K562 (cell line): ENCODE results near the gene SORCS2. TPM values are rescaled to one million over a fixed set of nuclear protein-coding genes. Genes with fewer than 3 reads are reported as not detected.

Experiments
- ATAC-seq: fragments of 200-7000 bp; cut with Tn5 transposase; 3 replicates; pipeline ENCODE4 v1.9.1; 2020; ENCODE audit warnings: moderate library complexity
- BruUV-seq: library from RNA; stranded (reverse); fragments of 400-500 nt; replicated peaks from 2 replicates; lab custom pipeline; 2021; lab: Mats Ljungman, UMichigan
- CTCF ChIA-PET: fragments of 300-600 bp; formaldehyde crosslinking; extraction: SDS; loops from one replicate; lab custom pipeline; 2021; ENCODE audit warnings: low intra/inter-chr PET ratio; lab: Yijun Ruan, JAX
- POLR2A ChIA-PET: fragments of 300-600, 350-650 bp; sonication (Branson Sonifier 250); formaldehyde crosslinking; extraction: SDS; loops from one replicate; lab custom pipeline; 2021; ENCODE audit warnings: antibody characterized with exemption, inconsistent platforms; lab: Yijun Ruan, JAX
- DNase-seq, 4 experiments: peaks; one replicate each; pipeline versions ENCODE4 v3.0.0 to v3.0.0-alpha.2; 2011 to 2018; ENCODE audit warnings: low spot score in 3 of 4, mixed read lengths in 3 of 4; ENCODE audit errors: extremely low read depth in 1 of 4
- FAIRE-seq: peaks from 2 replicates; lab custom pipeline; 2011; peaks lifted over from hg19 to GRCh38; lab: Jason Lieb, UNC
- H2AFZ ChIP-seq: 2 replicates; pipeline ENCODE4 v1.6.0; 2011; ENCODE audit warnings: low read depth, low read length, control low read depth, inconsistent platforms
- H3K27ac ChIP-seq: fragments of 200-600 bp; 3 replicates; pipeline ENCODE4 v1.8.0; 2011; ENCODE audit warnings: low read depth, mild to moderate bottlenecking, control low read depth, inconsistent platforms, low read length, moderate library complexity, mixed read lengths; ENCODE audit errors: extremely low read depth
- H3K27me3 ChIP-seq, 2 experiments: fragments of 300-600 bp in 1 of 2; 2 replicates in 1 of 2; 3 replicates in 1 of 2; pipeline versions ENCODE4 v1.6.0 to v1.8.0; 2011; ENCODE audit warnings: inconsistent platforms in 2 of 2, low read length in 2 of 2, mild to moderate bottlenecking in 1 of 2, mixed read lengths in 1 of 2, moderate library complexity in 1 of 2; ENCODE audit not compliant: control insufficient read depth in 2 of 2, insufficient read depth in 2 of 2
- H3K36me3 ChIP-seq: fragments of 300-600 bp; 3 replicates; pipeline ENCODE4 v1.8.0; 2011; ENCODE audit warnings: mild to moderate bottlenecking, low read length, inconsistent platforms; ENCODE audit not compliant: control insufficient read depth, insufficient read depth
- H3K4me1 ChIP-seq, 2 experiments: fragments of 200-600 bp in 1 of 2; replicated peaks in 1 of 2; 2 replicates in 1 of 2; 3 replicates in 1 of 2; pipeline versions ENCODE4 v1.5.1 to v1.8.0; 2011; ENCODE audit warnings: inconsistent platforms in 2 of 2, low read length in 2 of 2, mild to moderate bottlenecking in 1 of 2, mixed read lengths in 1 of 2, moderate library complexity in 1 of 2; ENCODE audit not compliant: control insufficient read depth in 2 of 2, insufficient read depth in 2 of 2
- H3K4me2 ChIP-seq: 2 replicates; pipeline ENCODE4 v1.6.1; 2011; ENCODE audit warnings: low read length, control low read depth, inconsistent platforms, mixed read lengths; ENCODE audit not compliant: insufficient read depth
- H3K4me3 ChIP-seq: fragments of 200-600 bp; sonication (generic), shearing (Covaris generic); 2 replicates; pipeline ENCODE4 v1.5.1; 2016; ENCODE audit warnings: control low read depth, inconsistent platforms
- H3K79me2 ChIP-seq: fragments of 200-600 bp; 3 replicates; pipeline ENCODE4 v1.8.0; 2011; ENCODE audit warnings: low read length, inconsistent platforms; ENCODE audit not compliant: control insufficient read depth, insufficient read depth
- H3K9ac ChIP-seq, 2 experiments: 2 replicates each; pipeline versions ENCODE4 v1.6.0 to v1.6.1; 2011; ENCODE audit warnings: low read depth in 2 of 2, low read length in 2 of 2, control low read depth in 1 of 2, inconsistent platforms in 1 of 2, mild to moderate bottlenecking in 1 of 2, mixed read lengths in 1 of 2; ENCODE audit not compliant: insufficient read depth in 1 of 2
- H3K9me1 ChIP-seq: one replicate; pipeline ENCODE4 v1.6.0; 2011; ENCODE audit warnings: inconsistent platforms, mild to moderate bottlenecking, low read length, moderate library complexity; ENCODE audit not compliant: control insufficient read depth, insufficient read depth
- H3K9me3 ChIP-seq: replicated peaks from 2 replicates; pipeline ENCODE4 v1.5.1; 2011; ENCODE audit warnings: low read depth, low read length, inconsistent platforms; ENCODE audit not compliant: control insufficient read depth, insufficient read depth
- H4K20me1 ChIP-seq: replicated peaks from 2 replicates; pipeline ENCODE4 v1.6.1; 2011; ENCODE audit warnings: low read length, inconsistent platforms, mixed read lengths; ENCODE audit not compliant: control insufficient read depth, insufficient read depth
- E2F5 ChIP-seq: sonication (generic); formaldehyde crosslinking; IDR thresholded peaks from 2 replicates; pipeline ENCODE4 v1.8.0; 2022; ENCODE audit warnings: mild to moderate bottlenecking, missing genetic modification reagents
- FOXP4 ChIP-seq: sonication (generic); formaldehyde crosslinking; IDR thresholded peaks from 2 replicates; pipeline ENCODE4 v1.8.0; 2022; ENCODE audit warnings: mild to moderate bottlenecking, missing genetic modification reagents, borderline replicate concordance
- HMGN3 ChIP-seq: IDR thresholded peaks from 2 replicates; pipeline ENCODE4 v1.6.1; 2011; ENCODE audit warnings: borderline replicate concordance, low read depth, mild to moderate bottlenecking, mixed read lengths, low read length; ENCODE audit not compliant: insufficient read length; ENCODE audit errors: extremely low read depth
- REST ChIP-seq, 2 experiments: fragments of 450-650 bp; formaldehyde crosslinking in 1 of 2; IDR thresholded peaks; 2 replicates each; pipeline versions ENCODE4 v1.4.0 to v1.6.1; 2014 to 2020; ENCODE audit warnings: mild to moderate bottlenecking in 2 of 2, borderline replicate concordance in 1 of 2, low read depth in 1 of 2
- STAT5B ChIP-seq: fragments of 250-450 bp; sonication (Bioruptor Pico); IDR thresholded peaks from 2 replicates; pipeline ENCODE4 v1.8.0; 2021; ENCODE audit warnings: mild to moderate bottlenecking, inconsistent platforms
- ZNF232 ChIP-seq: sonication (generic); formaldehyde crosslinking; IDR thresholded peaks from 2 replicates; pipeline ENCODE4 v1.8.0; 2022; ENCODE audit warnings: mild to moderate bottlenecking, missing genetic modification reagents
- ZNF239 ChIP-seq: fragments of 250-450 bp; sonication (Bioruptor Pico); IDR thresholded peaks from 2 replicates; pipeline ENCODE4 v1.4.0; 2020; ENCODE audit warnings: mild to moderate bottlenecking
- ZNF766 ChIP-seq: fragments of 200-800 bp; sonication (Bioruptor generic); conservative IDR thresholded peaks from 2 replicates; pipeline ENCODE4 v1.6.1; 2016; ENCODE audit warnings: missing genetic modification characterization, missing compliant biosample characterization
- WGBS: fragments of 100-300 bp; shearing (Covaris generic); methylation state at CpG from one replicate; pipeline ENCODE4 v1.1.6; 2016; ENCODE audit warnings: low coverage, mixed read lengths; ENCODE audit not compliant: insufficient coverage; ENCODE audit errors: missing lambda C conversion rate; 5-methylcytosine and 5-hydroxymethylcytosine counted together
- in situ Hi-C: fragments of 300-500 bp; cut with MboI; formaldehyde crosslinking; loops from 4 replicates; pipeline ENCODE4 v1.15.0; 2018; ENCODE audit warnings: inconsistent platforms, mixed read lengths
- intact Hi-C: fragments of 100-400 bp; cut with micrococcal nuclease; formaldehyde crosslinking; loops from 2 replicates; pipeline ENCODE4 v1.14.2; 2022
- polyA plus RNA-seq, 8 experiments: library from polyadenylated mRNA; depleted of rRNA in 4 of 8; stranded (reverse) in 5 of 8; unstranded in 3 of 8; fragments of >200 nt; fragmentation: Nextera tagmentation in 2 of 8; fragmentation: Illumina TruSeq in 1 of 8; extraction: Ambion mirVana in 2 of 8; extraction: Trizol in 1 of 8; gene quantifications; 2 replicates each; pipeline versions ENCODE4 v1.2.1 to v1.2.3, GENCODE V29; 2011 to 2014; ENCODE audit warnings: inconsistent platforms in 1 of 8, missing spikeins in 1 of 8
- total RNA-seq, 7 experiments: library from RNA; depleted of rRNA in 6 of 7; stranded (reverse); fragments of >200 nt in 6 of 7; fragmentation: Illumina TruSeq in 2 of 7; extraction: Trizol in 2 of 7; gene quantifications; 2 replicates each; pipeline versions ENCODE4 v1.2.1 to v1.2.3, GENCODE V29; 2011 to 2021; ENCODE audit warnings: low replicate concordance in 1 of 7
- TF ChIP-seq, protein P1 (sequence below): fragments of 450-650 bp; formaldehyde crosslinking; IDR thresholded peaks from 2 replicates; pipeline ENCODE4 v1.4.0; 2020; ENCODE audit warnings: mild to moderate bottlenecking, moderate library complexity

The SORCS2 gene
- total and polyA plus RNA-seq, 9 of the 15 experiments (the other 6 are each of a cell fraction or from before 2014, with no cell fraction given) = not detected

- H3K4me1 ChIP-seq = no peaks in the 10 kb centered on the region
- in situ Hi-C loops = no loop called here
- intact Hi-C loops = no loop called here
- no peaks in the 10 kb centered on the region for H3K9me3 ChIP-seq
- H3K9ac ChIP-seq = no peak overlapping the region
- no peaks in the 10 kb centered on the region for H3K79me2 ChIP-seq
- no TSS peak for BruUV-seq
- ATAC-seq (no peak), DNase-seq (no peak), FAIRE-seq (no peak)
- H2AFZ ChIP-seq = no peak overlapping the region
- H3K27me3 ChIP-seq = peaks cover 9 to 69% of the 10 kb centered on the region in 2 experiments; a peak in 3 of 5 replicates
- TF ChIP-seq STAT5B (CRISPR knock-in tag) (no peak), REST (IDR thresholded peaks at IDR 0.05; ENCODE audit: borderline replicate concordance) (no peak), REST (CRISPR knock-in tag; IDR thresholded peaks at IDR 0.05; ENCODE audit: low read depth) (no peak), ZNF766 (CRISPR knock-in tag) (no peak), E2F5 (CRISPR knock-in tag) (no peak), ZNF232 (CRISPR knock-in tag) (no peak), ZNF239 (CRISPR knock-in tag) (no peak), FOXP4 (no peak), HMGN3 (no peak)
- TF ChIP-seq, protein P1, sequence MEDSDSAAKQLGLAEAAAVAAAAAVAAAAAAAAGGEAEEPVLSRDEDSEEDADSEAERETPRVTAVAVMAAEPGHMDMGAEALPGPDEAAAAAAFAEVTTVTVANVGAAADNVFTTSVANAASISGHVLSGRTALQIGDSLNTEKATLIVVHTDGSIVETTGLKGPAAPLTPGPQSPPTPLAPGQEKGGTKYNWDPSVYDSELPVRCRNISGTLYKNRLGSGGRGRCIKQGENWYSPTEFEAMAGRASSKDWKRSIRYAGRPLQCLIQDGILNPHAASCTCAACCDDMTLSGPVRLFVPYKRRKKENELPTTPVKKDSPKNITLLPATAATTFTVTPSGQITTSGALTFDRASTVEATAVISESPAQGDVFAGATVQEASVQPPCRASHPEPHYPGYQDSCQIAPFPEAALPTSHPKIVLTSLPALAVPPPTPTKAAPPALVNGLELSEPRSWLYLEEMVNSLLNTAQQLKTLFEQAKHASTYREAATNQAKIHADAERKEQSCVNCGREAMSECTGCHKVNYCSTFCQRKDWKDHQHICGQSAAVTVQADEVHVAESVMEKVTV (CRISPR knock-in tag) = no peak
- H3K4me2 ChIP-seq = no peak overlapping the region
- H4K20me1 ChIP-seq = no peaks in the 10 kb centered on the region; the same call in 1 of the 2 replicates
- no peaks in the 10 kb centered on the region for H3K36me3 ChIP-seq
- POLR2A ChIA-PET = interaction anchor here (0.6 to 1.1 kb wide), 3 partner anchors 10 to 244 kb away, joined by 3 read pairs; no protein-coding TSS in a partner anchor
- no peaks in the 10 kb centered on the region for H3K9me1 ChIP-seq
- CTCF ChIA-PET = no interaction called here
- WGBS = 0% methylated on average over 13 of the region's 13 CpGs
- no peak overlapping the region for H3K4me3 ChIP-seq
- H3K27ac ChIP-seq = no peak overlapping the region
Measured at GRCh38 chr4:7309181-7309580, 116.8 kb downstream of the SORCS2 start.
